ENCODE results near the gene PKNOX2. TPM values are rescaled to one million over a fixed set of nuclear protein-coding genes. Genes with fewer than 3 reads are reported as not detected.

PKNOX2 gene
- total RNA-seq, 1 donor from 2014 or later: 41.8 TPM

GRCh38 chr11:125397421-125397820, 232.9 kb downstream of the PKNOX2 start:
- Mint-ChIP-seq H3K4me1 (ENCODE audit: unreplicated experiment) (peaks cover 53% of the 10 kb centered on the region), H3K36me3 (ENCODE audit: low read depth, unreplicated experiment) (peaks cover 17% of the 10 kb centered on the region), H3K27ac (ENCODE audit: unreplicated experiment) (no peak overlapping the region), H3K9me3 (ENCODE audit: unreplicated experiment) (no peaks in the 10 kb centered on the region), H3K4me3 (ENCODE audit: unreplicated experiment) (no peak overlapping the region), H3K27me3 (ENCODE audit: unreplicated experiment) (peaks cover 1% of the 10 kb centered on the region)
- no peak for TF ChIP-seq CTCF (IDR thresholded peaks at IDR 0.05; ENCODE audit: unreplicated experiment)
- no peak for DNase-seq (ENCODE audit: low spot score)

GRCh38 chr11:125398475-125398874, 233.9 kb downstream of the PKNOX2 start:
- no peak for TF ChIP-seq CTCF (IDR thresholded peaks at IDR 0.05; ENCODE audit: unreplicated experiment)
- no peak for DNase-seq (ENCODE audit: low spot score)
- no peak overlapping the region for H3K27ac Mint-ChIP-seq (ENCODE audit: unreplicated experiment)
- H3K4me3 Mint-ChIP-seq (ENCODE audit: unreplicated experiment): no peak overlapping the region
- peaks cover 27% of the 10 kb centered on the region for H3K36me3 Mint-ChIP-seq (ENCODE audit: low read depth, unreplicated experiment)
- no peaks in the 10 kb centered on the region for H3K9me3 Mint-ChIP-seq (ENCODE audit: unreplicated experiment)
- H3K27me3 Mint-ChIP-seq (ENCODE audit: unreplicated experiment): peaks cover 5% of the 10 kb centered on the region
- peaks cover 61% of the 10 kb centered on the region for H3K4me1 Mint-ChIP-seq (ENCODE audit: unreplicated experiment)

GRCh38 chr11:125398994-125399640, 234.6 kb downstream of the PKNOX2 start:
- no peak for TF ChIP-seq CTCF (IDR thresholded peaks at IDR 0.05; ENCODE audit: unreplicated experiment)
- Mint-ChIP-seq H3K4me3 (ENCODE audit: unreplicated experiment) (no peak overlapping the region), H3K36me3 (ENCODE audit: low read depth, unreplicated experiment) (peaks cover 29% of the 10 kb centered on the region), H3K9me3 (ENCODE audit: unreplicated experiment) (no peaks in the 10 kb centered on the region), H3K4me1 (ENCODE audit: unreplicated experiment) (peaks cover 66% of the 10 kb centered on the region), H3K27me3 (ENCODE audit: unreplicated experiment) (peaks cover 5% of the 10 kb centered on the region), H3K27ac (ENCODE audit: unreplicated experiment) (peak overlapping the region; percentile 2)
- DNase-seq (ENCODE audit: low spot score): no peak

GRCh38 chr11:125399945-125400344, 235.4 kb downstream of the PKNOX2 start:
- H3K36me3 Mint-ChIP-seq (ENCODE audit: low read depth, unreplicated experiment): peaks cover 26% of the 10 kb centered on the region
- H3K9me3 Mint-ChIP-seq (ENCODE audit: unreplicated experiment): no peaks in the 10 kb centered on the region
- H3K4me1 Mint-ChIP-seq (ENCODE audit: unreplicated experiment): peaks cover 67% of the 10 kb centered on the region
- DNase-seq (ENCODE audit: low spot score): no peak
- H3K27ac Mint-ChIP-seq (ENCODE audit: unreplicated experiment): no peak overlapping the region
- peaks cover 6% of the 10 kb centered on the region for H3K27me3 Mint-ChIP-seq (ENCODE audit: unreplicated experiment)
- no peak overlapping the region for H3K4me3 Mint-ChIP-seq (ENCODE audit: unreplicated experiment)
- TF ChIP-seq CTCF (IDR thresholded peaks at IDR 0.05; ENCODE audit: unreplicated experiment): no peak

- H3K36me3 Mint-ChIP-seq (ENCODE audit: low read depth, unreplicated experiment): peaks cover 26% of the 10 kb centered on the region
- DNase-seq (ENCODE audit: low spot score): no peak
- peak overlapping the region; percentile 33 for H3K27ac Mint-ChIP-seq (ENCODE audit: unreplicated experiment)
- no peaks in the 10 kb centered on the region for H3K9me3 Mint-ChIP-seq (ENCODE audit: unreplicated experiment)
- H3K4me1 Mint-ChIP-seq (ENCODE audit: unreplicated experiment): peaks cover 69% of the 10 kb centered on the region
- peaks cover 7% of the 10 kb centered on the region for H3K27me3 Mint-ChIP-seq (ENCODE audit: unreplicated experiment)
- TF ChIP-seq CTCF (IDR thresholded peaks at IDR 0.05; ENCODE audit: unreplicated experiment): no peak
- H3K4me3 Mint-ChIP-seq (ENCODE audit: unreplicated experiment): peak overlapping the region; percentile 7
These were observed 236.7 kb downstream of the PKNOX2 start for GRCh38 chr11:125401235-125401634.

Measured in endothelial cell (in vitro differentiated cells).